OCI-LY3 (cell line): ENCODE data around the gene SLC39A5.

ENCODE experiments used
- H2AFZ ChIP-seq: fragments of 200-600, 300-600 bp; shearing (Covaris generic); 2 replicates; pipeline ENCODE4 v1.6.0; 2014; ENCODE audit warnings: antibody characterized with exemption, low read depth, low read length
- H3K27ac ChIP-seq: fragments of 200-600, 300-600 bp; sonication (generic); 2 replicates; pipeline ENCODE4 v1.5.1; 2014; ENCODE audit warnings: mild to moderate bottlenecking, low read length, moderate library complexity, mixed read lengths
- H3K27me3 ChIP-seq: fragments of 200-600, 300-600 bp; sonication (generic); 2 replicates; pipeline ENCODE4 v1.6.1; 2014; ENCODE audit warnings: low read depth, low read length, mixed read lengths
- H3K36me3 ChIP-seq: fragments of 200-600, 300-600 bp; sonication (generic); replicated peaks from 2 replicates; pipeline ENCODE3; 2014; ENCODE audit warnings: low read depth, low read length, mixed read lengths
- H3K4me1 ChIP-seq: fragments of 300-600, 200-600 bp; sonication (generic); 2 replicates; pipeline ENCODE4 v1.6.1; 2014; ENCODE audit warnings: low read length, mixed read lengths
- H3K4me2 ChIP-seq: fragments of 200-600, 300-600 bp; sonication (generic); 2 replicates; pipeline ENCODE4 v1.6.1; 2014; ENCODE audit warnings: low read length, mixed read lengths
- H3K4me3 ChIP-seq: fragments of 300-600, 200-600 bp; sonication (generic); 2 replicates; pipeline ENCODE4 v1.5.1; 2014; ENCODE audit warnings: antibody characterized with exemption, mild to moderate bottlenecking, low read length, moderate library complexity
- H3K79me2 ChIP-seq: fragments of 300-600, 200-600 bp; shearing (Covaris generic); 2 replicates; pipeline ENCODE4 v1.6.1; 2014; ENCODE audit warnings: mild to moderate bottlenecking, low read length, mixed read lengths
- H3K9ac ChIP-seq: fragments of 300-600, 200-600 bp; shearing (Covaris generic); 2 replicates; pipeline ENCODE4 v1.6.0; 2014; ENCODE audit warnings: mild to moderate bottlenecking, low read length, moderate library complexity
- H3K9me3 ChIP-seq: fragments of 200-600, 300-600 bp; shearing (Covaris generic); 2 replicates; pipeline ENCODE4 v1.6.1; 2014; ENCODE audit warnings: low read length, mixed read lengths; ENCODE audit not compliant: insufficient read depth
- H4K20me1 ChIP-seq: fragments of 200-600, 300-600 bp; sonication (generic); 2 replicates; pipeline ENCODE4 v1.6.1; 2016; ENCODE audit warnings: low read length, mixed read lengths; ENCODE audit not compliant: insufficient read depth
- CTCF ChIP-seq: fragments of 200-600, 300-600 bp; sonication (generic); IDR thresholded peaks from 2 replicates; pipeline ENCODE4 v1.5.1; 2014; ENCODE audit warnings: antibody characterized with exemption, low read length, low read depth
- EZH2phosphoT487 ChIP-seq: fragments of 200-600 bp; shearing (Covaris generic); IDR thresholded peaks from 2 replicates; pipeline ENCODE4 v1.6.1; 2018; ENCODE audit warnings: antibody characterized with exemption, mixed run types, low read depth

Gene SLC39A5

GRCh38 chr12:56286044-56286830 lies 56.4 kb downstream of the SLC39A5 start:
- H3K4me3 ChIP-seq, result no peak overlapping the region
- H3K4me2 ChIP-seq, result no peak overlapping the region
- no peak overlapping the region for H3K9ac ChIP-seq
- H3K4me1 ChIP-seq, result no peaks in the 10 kb centered on the region
- H2AFZ ChIP-seq, result no peak overlapping the region
- H3K79me2 ChIP-seq, result peaks cover 32% of the 10 kb centered on the region
- H3K27ac ChIP-seq, result no peak overlapping the region
- H3K36me3 ChIP-seq, result peaks cover 32% of the 10 kb centered on the region
- H4K20me1 ChIP-seq, result no peaks in the 10 kb centered on the region
- no peaks in the 10 kb centered on the region for H3K9me3 ChIP-seq
- no peaks in the 10 kb centered on the region for H3K27me3 ChIP-seq
- TF ChIP-seq CTCF (no peak), EZH2phosphoT487 (no peak)
